ENCODE results near the gene MIEN1.

MIEN1 gene

DNA sequence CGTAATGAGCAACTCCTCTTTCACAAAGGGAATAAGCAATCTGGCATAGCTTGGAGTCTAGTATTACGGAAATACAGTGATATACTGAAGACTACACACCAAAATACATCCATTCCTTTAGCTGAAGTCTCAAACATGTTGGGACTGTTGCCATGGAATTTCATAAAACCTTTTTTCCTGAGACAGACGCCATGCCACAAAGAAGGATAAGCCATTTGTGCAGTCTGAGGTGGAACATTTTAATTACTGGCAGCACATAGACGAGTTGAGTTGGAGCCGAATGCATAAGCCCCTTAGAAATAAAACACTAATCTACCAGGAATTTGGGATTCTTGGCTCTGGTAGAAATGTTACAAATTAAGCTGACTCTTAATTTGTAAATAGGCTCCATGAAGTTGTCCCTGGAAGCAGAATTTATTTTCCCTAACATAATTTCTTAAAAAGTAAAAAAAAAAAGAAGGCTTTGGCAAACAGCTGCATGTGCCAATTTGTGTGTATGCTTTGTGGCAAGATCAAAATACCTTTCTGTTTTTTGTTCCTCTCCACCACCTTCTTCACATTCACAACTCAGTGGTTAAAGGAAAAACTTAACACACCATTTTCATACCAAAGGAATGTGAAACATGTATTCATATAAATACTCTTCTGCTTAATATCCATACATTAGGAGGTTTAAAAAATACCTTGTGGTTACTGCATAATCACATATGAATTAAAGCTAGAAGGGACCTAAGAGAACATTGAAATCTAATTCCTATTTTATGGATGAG, 32.9 kb upstream of the MIEN1 start:
- DNase-seq (ENCODE audit: insufficient read length, low spot score) (no peak), FAIRE-seq (no peak)
- TF ChIP-seq POLR2A (IDR thresholded peaks at IDR 0.05; ENCODE audit: low read depth, low read length), result no peak

DNA sequence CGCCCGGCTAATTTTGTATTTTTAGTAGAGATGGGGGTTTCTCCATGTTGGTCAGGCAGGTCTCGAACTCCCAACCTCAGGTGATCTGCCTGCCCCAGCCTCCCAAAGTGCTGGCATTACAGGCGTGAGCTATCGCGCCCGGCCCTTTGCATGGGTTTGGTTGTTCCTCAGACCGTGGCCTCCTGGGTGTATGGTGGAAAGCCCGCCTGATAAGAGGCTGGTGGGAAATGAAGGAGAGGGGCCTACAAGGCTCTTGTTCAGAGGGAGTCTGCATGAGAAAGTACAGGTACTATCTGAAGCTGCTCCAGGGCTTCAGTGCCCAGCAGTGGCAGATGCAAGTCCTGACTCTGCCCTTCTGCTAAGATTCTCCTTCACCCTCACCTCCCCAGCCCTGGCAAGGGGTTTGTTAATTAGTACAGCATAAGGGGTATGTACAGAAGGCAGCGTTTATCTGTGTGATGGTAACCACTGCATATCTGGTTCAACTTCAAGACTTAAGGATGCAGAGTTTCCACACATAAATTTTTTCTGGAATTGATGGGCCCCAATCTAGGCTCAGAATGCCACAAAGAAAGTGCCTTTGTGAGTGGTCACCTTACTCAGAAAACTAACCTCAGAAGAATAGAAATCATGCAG, 31.6 kb upstream of the MIEN1 start:
- DNase-seq (ENCODE audit: insufficient read length, low spot score), result no peak
- TF ChIP-seq POLR2A (IDR thresholded peaks at IDR 0.05; ENCODE audit: low read depth, low read length), result no peak
- FAIRE-seq, result no peak

DNA sequence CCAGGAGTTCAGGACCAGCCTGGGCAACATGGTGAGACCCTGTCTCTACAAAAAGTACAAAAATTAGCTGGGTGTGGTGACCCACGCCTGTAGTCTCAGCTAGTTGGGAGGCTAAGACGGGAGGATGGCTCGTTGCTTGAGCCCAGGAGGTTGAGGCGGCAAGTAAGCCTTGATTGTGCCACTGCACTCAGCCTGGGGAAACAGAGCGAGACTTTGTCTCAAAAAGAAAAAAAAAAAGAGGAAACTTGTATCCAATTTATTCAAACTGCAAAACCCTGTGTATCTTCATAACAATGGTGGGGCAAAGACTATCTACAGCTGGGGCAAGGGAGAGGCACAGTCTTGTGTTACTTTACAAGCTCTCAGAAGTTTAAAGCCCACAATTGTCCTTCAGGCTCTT, 28.9 kb upstream of the MIEN1 start:
- DNase-seq (ENCODE audit: insufficient read length, low spot score) (no peak), FAIRE-seq (no peak)
- TF ChIP-seq POLR2A (IDR thresholded peaks at IDR 0.05; ENCODE audit: low read depth, low read length), result no peak

DNA sequence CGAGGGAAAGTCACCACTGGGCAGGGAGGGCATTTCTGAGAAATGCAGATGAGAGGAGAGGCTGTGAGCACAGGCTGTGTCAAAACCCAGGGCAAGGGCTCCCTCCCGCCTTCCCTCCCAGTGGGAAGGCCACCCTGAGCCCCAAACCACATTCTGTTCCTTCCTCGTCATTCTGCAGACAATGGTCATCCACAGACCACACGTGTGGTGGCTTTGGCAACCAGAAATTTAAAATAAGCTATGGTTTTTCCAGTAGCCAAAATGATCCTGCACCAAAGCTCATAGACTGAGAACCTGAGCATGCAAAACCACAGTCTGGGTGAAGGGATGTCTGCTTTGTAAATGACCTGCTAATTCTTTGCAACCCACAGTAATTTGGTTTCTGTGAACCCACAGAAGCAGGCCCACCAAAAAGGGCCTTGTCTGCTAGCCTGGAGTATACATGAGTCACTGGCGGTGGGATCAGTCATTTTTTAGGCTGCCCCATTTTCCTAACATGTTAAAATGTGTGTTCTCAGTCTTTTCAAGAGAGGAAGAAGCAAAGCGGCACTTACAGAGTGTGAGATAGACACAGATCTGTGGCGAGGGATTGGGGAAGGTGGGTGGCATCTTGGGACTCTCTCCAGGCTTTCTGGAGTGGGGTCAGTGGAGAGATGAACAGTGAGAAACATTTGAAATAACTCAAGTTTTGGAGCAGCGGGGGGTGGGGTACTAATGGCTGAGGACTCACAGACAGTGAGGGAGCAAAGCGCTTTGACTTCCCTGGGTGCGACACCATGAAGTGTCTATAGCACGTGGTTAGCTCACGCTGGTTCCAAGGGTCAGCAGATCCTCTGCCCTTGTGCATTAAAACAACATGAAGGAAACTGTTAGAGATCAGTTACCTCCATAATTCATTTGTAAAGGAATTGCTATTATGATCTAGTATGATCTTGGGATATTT, 27.9 kb upstream of the MIEN1 start:
- TF ChIP-seq POLR2A (IDR thresholded peaks at IDR 0.05; ENCODE audit: low read depth, low read length), result no peak
- FAIRE-seq, result no peak
- DNase-seq (ENCODE audit: insufficient read length, low spot score), result no peak

DNA sequence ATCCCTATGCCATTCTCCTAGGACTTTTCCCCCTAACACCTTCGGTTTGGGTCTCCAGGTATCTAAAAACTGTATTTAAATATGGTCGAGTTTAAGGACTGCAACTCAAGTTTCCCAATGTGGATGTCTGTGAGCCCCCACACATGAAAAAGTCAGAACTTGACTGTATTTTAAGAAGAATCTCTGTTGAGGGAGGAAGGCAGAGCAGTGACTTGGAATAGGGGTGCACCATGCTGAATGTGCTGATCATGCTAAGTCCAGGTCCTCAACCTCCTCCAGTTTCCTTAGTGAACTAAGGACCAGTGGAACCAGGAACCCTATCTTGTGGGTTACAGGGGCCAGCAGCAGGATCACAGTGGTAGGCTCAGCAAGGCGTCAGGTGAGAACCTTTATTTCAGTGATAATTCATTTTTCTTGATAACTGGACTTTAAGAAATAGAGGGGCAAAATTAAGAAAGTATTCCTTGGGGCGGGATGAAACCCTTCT, 26.9 kb upstream of the MIEN1 start:
- DNase-seq (ENCODE audit: insufficient read length, low spot score) (no peak), FAIRE-seq (no peak)
- TF ChIP-seq POLR2A (IDR thresholded peaks at IDR 0.05; ENCODE audit: low read depth, low read length), result no peak

DNA sequence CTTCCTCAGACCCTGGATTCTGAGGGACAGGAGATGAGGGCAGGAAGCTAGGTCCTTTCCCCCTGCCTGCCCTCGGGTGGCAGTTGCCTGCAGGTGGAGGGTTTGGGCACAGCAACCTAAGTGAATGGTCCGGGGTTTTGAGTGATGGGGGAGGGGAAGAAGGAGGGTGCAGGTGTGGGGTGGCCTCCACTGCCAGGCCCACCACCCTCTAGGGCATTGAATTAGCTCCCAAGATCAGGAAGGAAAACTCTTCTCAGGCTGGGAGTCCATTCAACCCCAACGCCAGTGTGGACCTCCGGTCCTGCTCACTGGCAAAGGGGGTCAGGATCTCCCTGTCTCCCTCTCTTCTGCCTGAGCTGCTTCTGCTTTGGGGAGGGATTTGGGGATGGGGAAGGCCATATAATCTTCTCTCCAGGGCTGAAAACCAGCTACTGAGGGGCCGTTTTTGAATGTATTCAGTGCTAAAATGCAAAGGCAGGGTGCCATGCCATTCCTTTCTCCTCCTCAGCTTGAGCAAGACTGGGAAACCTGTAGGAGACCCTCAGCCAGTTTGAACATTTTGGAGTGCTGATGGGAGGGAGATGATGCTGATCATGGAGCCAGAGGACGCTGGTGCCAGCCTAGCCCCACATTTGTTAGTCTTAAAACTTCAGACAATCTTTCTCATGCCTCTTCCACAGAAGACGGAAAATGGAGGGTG, 26.2 kb upstream of the MIEN1 start:
- no peak for TF ChIP-seq POLR2A (IDR thresholded peaks at IDR 0.05; ENCODE audit: low read depth, low read length)
- DNase-seq (ENCODE audit: insufficient read length, low spot score) (no peak), FAIRE-seq (no peak)

DNA sequence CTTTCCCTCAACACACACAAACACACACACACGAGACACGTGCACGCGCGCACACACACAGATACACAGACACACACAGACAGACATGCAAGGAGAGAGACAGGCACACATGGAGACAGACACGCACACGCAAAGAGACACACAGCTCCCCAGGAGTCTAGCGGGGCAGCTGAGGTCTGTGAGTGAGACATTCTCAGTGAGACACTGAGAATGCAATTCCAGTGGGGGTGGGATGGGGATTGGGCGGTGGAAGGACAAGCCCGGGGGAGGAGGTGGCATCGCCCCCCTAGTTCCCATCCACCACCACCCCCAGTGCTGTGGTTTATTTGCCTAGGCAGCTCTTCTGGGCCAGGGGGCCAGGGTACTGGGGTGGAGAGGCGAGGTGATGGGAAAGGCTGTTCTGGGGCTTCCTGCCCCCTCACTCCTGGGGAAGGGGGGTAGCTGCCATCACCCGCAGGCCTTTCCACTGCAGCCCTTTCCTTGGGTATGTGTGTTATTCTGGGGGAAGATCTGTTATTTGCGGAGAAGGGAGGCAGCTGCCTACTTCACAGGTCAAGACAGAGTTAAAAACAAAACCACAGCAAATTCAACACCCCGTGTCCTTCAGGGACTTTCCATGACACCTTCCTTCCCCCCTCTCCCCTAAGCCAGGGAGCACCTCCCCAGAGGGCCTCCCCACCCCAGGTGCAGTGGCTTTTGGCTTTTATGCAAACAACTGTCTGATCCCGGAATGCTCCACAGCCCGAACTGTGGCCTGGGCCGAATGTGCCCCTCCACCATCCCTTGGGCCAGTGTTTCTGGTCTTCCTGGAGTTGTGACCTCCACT, 25.4 kb upstream of the MIEN1 start:
- FAIRE-seq (no peak), DNase-seq (ENCODE audit: insufficient read length, low spot score) (no peak)
- no peak for TF ChIP-seq POLR2A (IDR thresholded peaks at IDR 0.05; ENCODE audit: low read depth, low read length)

DNA sequence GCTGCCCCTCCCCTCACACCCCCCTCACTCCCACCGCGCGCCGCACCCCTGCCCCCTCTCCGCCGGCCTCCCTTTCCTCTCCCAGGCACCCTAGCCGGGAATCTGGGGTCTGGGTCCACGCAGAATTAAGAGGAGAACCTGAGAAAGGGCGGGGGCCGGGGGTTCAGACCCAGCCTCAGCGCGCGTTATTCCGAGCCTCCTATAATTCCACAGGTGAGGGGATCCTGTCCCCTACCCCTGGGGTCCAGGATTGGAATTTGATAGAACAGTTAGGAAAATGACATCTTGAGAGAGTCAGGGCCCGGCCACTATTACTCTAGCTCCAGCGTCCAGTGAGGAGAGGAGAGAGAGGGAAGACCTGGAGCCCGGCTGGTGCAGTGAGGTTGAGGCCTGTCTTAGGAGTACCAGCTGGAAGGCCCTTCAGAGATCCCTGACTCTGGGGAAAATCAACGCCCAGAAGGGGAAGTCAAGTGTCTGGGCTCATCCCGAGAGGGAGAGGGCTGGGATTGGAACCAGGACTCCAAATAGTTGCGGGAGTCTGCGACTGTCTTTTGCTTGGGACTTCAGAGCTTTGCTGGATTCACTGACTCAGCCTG, 24.7 kb upstream of the MIEN1 start:
- no peak for FAIRE-seq
- TF ChIP-seq POLR2A (IDR thresholded peaks at IDR 0.05; ENCODE audit: low read depth, low read length), result no peak
- no peak for DNase-seq (ENCODE audit: insufficient read length, low spot score)

DNA sequence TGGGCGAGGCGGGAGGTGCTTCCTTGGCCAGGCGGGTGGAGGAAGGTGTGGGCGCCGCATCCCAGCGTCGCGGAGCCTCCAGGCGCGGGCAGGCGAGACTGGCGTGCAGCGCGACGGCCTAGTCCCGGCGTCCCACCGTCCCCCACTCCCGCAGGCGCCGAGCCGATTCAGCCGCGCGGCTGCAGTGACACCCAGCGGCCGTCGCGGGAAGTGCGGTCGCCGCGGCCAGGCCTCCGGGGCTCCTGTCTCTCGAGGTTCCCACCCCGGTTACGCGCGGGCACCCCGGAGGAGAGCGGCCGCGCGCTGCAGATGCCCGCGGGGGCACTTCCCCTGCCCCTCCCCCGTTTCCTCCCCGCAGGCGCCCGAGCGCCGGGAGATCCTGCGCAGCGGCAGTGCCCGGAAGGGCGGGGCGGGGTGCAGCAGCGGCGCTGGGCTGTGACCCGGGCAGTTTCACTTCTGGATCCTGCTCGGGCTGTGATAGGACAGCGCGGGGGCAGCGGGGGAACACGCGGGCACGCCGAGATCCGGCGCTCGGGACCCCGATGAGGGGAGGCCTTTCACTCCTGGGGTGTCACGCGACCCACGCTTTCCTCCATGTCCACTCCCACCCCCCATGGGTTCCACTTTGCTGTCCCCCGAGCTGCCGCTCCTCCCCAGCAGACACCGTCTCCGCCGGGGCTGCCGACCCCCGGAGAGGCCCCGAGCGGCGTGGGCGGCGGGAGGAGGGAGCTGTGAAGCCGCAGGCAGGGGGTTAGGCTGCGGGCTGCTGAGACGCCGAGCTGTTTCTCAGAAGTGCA, 24.0 kb upstream of the MIEN1 start:
- TF ChIP-seq POLR2A (IDR thresholded peaks at IDR 0.05; ENCODE audit: low read depth, low read length), result peak; percentile 70
- peak; percentile 100 for DNase-seq (ENCODE audit: insufficient read length, low spot score)
- no peak for FAIRE-seq

DNA sequence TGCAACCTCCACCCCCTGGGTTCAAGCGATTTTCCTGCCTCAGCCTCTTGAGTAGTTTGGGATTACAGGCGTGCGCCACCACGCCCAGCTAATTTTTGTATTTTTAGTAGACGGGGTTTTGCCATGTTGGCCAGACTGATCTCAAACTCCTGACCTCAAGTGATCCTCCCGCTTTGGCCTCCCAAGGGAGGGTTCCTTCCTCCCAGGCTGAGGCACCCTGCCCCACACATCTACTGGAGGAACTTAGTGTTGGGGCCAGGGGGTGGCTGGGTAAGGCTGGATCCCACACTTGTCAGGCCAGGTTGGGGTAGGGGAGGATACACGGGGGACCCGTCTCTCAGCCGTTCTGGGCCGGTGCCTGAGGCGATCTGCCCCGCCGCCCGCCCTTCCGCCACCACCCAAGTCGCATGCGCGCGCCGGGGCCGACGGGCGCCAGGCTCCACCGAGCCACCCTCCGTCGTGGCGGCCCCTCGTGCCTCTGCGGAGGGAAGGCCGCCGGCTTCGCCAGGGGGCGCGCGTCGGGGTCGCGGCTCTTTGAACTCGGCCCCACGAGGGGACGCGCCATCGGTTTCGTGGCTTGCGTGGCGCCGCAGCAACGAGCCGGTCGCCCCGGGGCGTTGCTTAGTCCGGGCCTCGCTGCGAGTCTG, 23.3 kb upstream of the MIEN1 start:
- DNase-seq (ENCODE audit: insufficient read length, low spot score) (no peak), FAIRE-seq (no peak)
- TF ChIP-seq POLR2A (IDR thresholded peaks at IDR 0.05; ENCODE audit: low read depth, low read length), result 0 out of 2 replicates have a peak, but pooled peaks have one; percentile 13

DNA sequence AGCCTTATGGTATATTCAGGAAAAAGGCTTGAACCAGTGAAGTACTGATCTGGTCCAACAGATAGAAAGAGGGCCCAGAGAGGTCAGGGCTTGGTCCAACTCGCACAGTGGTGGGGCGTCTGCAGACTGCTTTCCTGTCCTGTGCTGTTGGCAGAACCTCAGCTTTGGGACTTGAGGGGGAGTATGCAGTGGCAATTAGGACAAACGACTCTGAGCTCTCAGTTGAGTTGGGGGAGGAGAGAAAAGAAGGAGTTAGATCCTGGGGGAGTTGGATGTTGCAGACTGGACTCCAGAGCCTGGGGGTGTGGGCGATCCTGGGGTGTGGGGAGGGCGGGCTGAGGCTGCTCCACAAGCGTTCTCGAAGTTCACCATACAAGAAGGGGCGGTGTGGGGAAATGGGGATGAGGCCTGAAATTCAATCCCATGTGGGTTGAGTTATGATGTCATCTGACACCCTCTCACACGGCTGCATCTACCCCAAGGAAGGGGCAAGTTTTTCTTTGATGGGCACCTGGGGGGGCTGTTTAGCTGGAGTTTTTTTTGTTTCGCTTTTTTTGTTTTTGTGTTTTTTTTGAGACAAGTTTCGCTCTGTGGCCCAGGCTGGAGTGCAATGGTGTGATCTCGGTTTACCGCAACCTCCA, 22.0 kb upstream of the MIEN1 start:
- no peak for FAIRE-seq
- TF ChIP-seq POLR2A (IDR thresholded peaks at IDR 0.05; ENCODE audit: low read depth, low read length), result no peak
- DNase-seq (ENCODE audit: insufficient read length, low spot score), result no peak
